IMR-90 (cell line): ENCODE measurements around the gene CTTN.

Experiments
- BHLHE40 ChIP-seq: fragments of 150-350 bp; IDR thresholded peaks from 2 replicates; pipeline ENCODE4 v1.6.1; 2016; ENCODE audit warnings: mild to moderate bottlenecking, low read depth, low read length
- CEBPB ChIP-seq: IDR thresholded peaks from 2 replicates; pipeline ENCODE4 v1.6.1; 2012; ENCODE audit warnings: low read depth, low read length, improper control_type of control experiment
- CHD1 ChIP-seq: IDR thresholded peaks from 2 replicates; pipeline ENCODE4 v1.6.1; 2012; ENCODE audit warnings: low read depth, low read length, improper control_type of control experiment
- FOS ChIP-seq: fragments of 150-350 bp; IDR thresholded peaks from 2 replicates; pipeline ENCODE4 v1.6.1; 2016; ENCODE audit warnings: low read depth, low read length
- MAFK ChIP-seq: IDR thresholded peaks from 2 replicates; pipeline ENCODE4 v1.6.1; 2012; ENCODE audit warnings: low read depth, low read length, improper control_type of control experiment
- MAZ ChIP-seq: IDR thresholded peaks from 2 replicates; pipeline ENCODE4 v1.6.1; 2012; ENCODE audit warnings: low read depth, mild to moderate bottlenecking, low read length, improper control_type of control experiment, moderate library complexity, borderline replicate concordance
- MXI1 ChIP-seq: IDR thresholded peaks from 2 replicates; pipeline ENCODE4 v1.6.1; 2012; ENCODE audit warnings: low read depth, mild to moderate bottlenecking, low read length, moderate library complexity, borderline replicate concordance
- POLR2A ChIP-seq: IDR thresholded peaks from 2 replicates; pipeline ENCODE4 v1.6.1; 2012; ENCODE audit warnings: mild to moderate bottlenecking, low read depth, low read length
- RCOR1 ChIP-seq: IDR thresholded peaks from 2 replicates; pipeline ENCODE4 v1.6.1; 2012; ENCODE audit warnings: mild to moderate bottlenecking, low read length, improper control_type of control experiment; ENCODE audit not compliant: insufficient replicate concordance
- RFX5 ChIP-seq: IDR thresholded peaks from 2 replicates; pipeline ENCODE4 v1.8.0; 2012; ENCODE audit warnings: low read depth, mild to moderate bottlenecking, low read length, moderate library complexity
- SMC3 ChIP-seq: fragments of 150-350 bp; IDR thresholded peaks from 2 replicates; pipeline ENCODE4 v1.6.1; 2016; ENCODE audit warnings: low read depth, mild to moderate bottlenecking, antibody characterized with exemption, low read length, moderate library complexity
- TF ChIP-seq, protein P1 (sequence below): conservative IDR thresholded peaks from 2 replicates; pipeline ENCODE4 v1.5.1; 2012; ENCODE audit warnings: mild to moderate bottlenecking, low read depth, low read length, improper control_type of control experiment
- TF ChIP-seq, protein P2 (sequence below): fragments of 150-350 bp; IDR thresholded peaks from 2 replicates; pipeline ENCODE4 v1.6.1; 2017; ENCODE audit warnings: mild to moderate bottlenecking, antibody characterized with exemption, low read length, low read depth
- TF ChIP-seq, protein P3 (sequence below): fragments of 150-350 bp; IDR thresholded peaks from 2 replicates; pipeline ENCODE4 v1.6.1; 2016; ENCODE audit warnings: low read depth, mild to moderate bottlenecking, low read length, moderate library complexity, borderline replicate concordance

DNA sequence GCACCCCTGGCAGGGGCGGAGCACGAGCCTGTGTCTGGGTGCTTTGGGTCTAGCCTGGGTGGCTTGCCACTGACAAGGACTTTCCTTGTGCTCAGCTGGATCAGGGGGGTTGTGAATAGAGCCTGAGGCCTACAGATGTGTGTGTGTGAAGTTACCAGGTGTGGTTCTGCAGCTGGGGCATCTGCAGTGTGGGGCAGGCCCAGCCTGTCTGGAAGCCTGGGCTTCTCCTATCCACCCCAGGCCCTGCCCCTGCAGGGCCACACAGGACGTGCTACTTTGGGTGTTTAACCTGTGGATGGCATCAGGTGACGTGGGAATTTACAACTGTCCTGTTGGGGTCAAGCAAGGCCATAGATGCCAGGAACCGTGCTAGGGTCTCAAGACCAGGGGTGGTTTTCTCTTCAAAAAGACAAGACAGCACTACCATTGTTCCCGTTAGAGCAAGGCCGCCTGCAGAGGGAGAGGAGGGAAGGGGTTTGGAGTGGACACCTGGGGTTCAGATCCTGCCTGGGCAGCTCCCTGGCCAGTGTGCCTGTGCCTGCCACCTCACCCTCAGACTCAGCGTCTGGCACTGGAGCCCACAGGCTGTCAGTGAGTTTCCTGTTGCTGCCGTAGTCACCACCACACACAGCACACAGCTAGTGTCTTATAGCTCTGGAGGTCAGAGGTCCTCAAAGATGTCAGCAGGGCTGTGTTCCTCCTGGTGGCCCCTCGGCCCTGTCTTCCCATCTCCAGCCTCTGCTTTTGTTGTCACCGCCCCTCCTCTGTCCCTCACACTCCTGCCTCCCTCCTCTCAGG lies 31.6 kb downstream of the CTTN start:
- TF ChIP-seq, protein P1, sequence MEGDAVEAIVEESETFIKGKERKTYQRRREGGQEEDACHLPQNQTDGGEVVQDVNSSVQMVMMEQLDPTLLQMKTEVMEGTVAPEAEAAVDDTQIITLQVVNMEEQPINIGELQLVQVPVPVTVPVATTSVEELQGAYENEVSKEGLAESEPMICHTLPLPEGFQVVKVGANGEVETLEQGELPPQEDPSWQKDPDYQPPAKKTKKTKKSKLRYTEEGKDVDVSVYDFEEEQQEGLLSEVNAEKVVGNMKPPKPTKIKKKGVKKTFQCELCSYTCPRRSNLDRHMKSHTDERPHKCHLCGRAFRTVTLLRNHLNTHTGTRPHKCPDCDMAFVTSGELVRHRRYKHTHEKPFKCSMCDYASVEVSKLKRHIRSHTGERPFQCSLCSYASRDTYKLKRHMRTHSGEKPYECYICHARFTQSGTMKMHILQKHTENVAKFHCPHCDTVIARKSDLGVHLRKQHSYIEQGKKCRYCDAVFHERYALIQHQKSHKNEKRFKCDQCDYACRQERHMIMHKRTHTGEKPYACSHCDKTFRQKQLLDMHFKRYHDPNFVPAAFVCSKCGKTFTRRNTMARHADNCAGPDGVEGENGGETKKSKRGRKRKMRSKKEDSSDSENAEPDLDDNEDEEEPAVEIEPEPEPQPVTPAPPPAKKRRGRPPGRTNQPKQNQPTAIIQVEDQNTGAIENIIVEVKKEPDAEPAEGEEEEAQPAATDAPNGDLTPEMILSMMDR, result no peak
- no peak for TF ChIP-seq POLR2A
- no peak for TF ChIP-seq CHD1
- no peak for TF ChIP-seq BHLHE40
- TF ChIP-seq MAZ, result no peak
- no peak for TF ChIP-seq MXI1
- TF ChIP-seq, protein P2, sequence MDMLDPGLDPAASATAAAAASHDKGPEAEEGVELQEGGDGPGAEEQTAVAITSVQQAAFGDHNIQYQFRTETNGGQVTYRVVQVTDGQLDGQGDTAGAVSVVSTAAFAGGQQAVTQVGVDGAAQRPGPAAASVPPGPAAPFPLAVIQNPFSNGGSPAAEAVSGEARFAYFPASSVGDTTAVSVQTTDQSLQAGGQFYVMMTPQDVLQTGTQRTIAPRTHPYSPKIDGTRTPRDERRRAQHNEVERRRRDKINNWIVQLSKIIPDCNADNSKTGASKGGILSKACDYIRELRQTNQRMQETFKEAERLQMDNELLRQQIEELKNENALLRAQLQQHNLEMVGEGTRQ, result no peak
- no peak for TF ChIP-seq RCOR1
- TF ChIP-seq SMC3, result no peak
- no peak for TF ChIP-seq RFX5
- TF ChIP-seq CEBPB, result no peak
- no peak for TF ChIP-seq MAFK
- no peak for TF ChIP-seq FOS
- TF ChIP-seq, protein P3, sequence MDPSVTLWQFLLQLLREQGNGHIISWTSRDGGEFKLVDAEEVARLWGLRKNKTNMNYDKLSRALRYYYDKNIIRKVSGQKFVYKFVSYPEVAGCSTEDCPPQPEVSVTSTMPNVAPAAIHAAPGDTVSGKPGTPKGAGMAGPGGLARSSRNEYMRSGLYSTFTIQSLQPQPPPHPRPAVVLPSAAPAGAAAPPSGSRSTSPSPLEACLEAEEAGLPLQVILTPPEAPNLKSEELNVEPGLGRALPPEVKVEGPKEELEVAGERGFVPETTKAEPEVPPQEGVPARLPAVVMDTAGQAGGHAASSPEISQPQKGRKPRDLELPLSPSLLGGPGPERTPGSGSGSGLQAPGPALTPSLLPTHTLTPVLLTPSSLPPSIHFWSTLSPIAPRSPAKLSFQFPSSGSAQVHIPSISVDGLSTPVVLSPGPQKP, result no peak
